T47D (cell line): Measurements from ENCODE around the gene RGL4.
"Not testable (repeated sequence)": the region's sequence is repeated elsewhere in the genome, so short reads cannot be mapped to it uniquely, and the experiment has no call there.

Source experiments
- DNase-seq, 2 experiments: peaks; one replicate each; pipeline versions ENCODE4 v3.0.0 to v3.0.0-alpha.2; 2011 to 2012; ENCODE audit warnings: low read depth in 1 of 2, low spot score in 1 of 2
- JUND ChIP-seq: IDR thresholded peaks from 2 replicates; pipeline ENCODE4 v1.6.1; 2012; ENCODE audit warnings: low read depth
- in situ Hi-C: cut with HindIII; loops from 2 replicates; pipeline ENCODE4 v1.10.0; 2016; ENCODE audit warnings: low sequenced_read_pairs, low pct_unique_long_range_greater_than_20kb

The RGL4 gene

GRCh38 chr22:23690713-23691112, at the start of gene RGL4:
TSS of gene RGL4 (plus strand) at chr22:23691013. CDS start at chr22:23692031, 1,018 bp downstream.
- no peak for TF ChIP-seq JUND
- in situ Hi-C loops, result no loop called here
- no peak for DNase-seq

- in situ Hi-C loops, DNase-seq: not testable (repeated sequence)
Observed at GRCh38 chr22:23646526-23646925, 44.3 kb upstream of the RGL4 start.

GRCh38 chr22:23649071-23649501, 41.7 kb upstream of the RGL4 start:
- in situ Hi-C loops, result no loop called here
- TF ChIP-seq JUND, result no peak
- DNase-seq, result no peak

GRCh38 chr22:23651676-23652075, 39.1 kb upstream of the RGL4 start:
- in situ Hi-C loops, result no loop called here
- no peak for DNase-seq
- TF ChIP-seq JUND, result no peak

- in situ Hi-C loops, result no loop called here
- TF ChIP-seq JUND, result no peak
- DNase-seq, result no peak
Observed at GRCh38 chr22:23652286-23652685, 38.5 kb upstream of the RGL4 start.

- no peak for DNase-seq
- no peak for TF ChIP-seq JUND
- in situ Hi-C loops, result no loop called here
Observed at GRCh38 chr22:23652711-23653110, 38.1 kb upstream of the RGL4 start.

- in situ Hi-C loops, result no loop called here
- DNase-seq, result no peak
- no peak for TF ChIP-seq JUND
Observed at GRCh38 chr22:23655891-23656475, 34.8 kb upstream of the RGL4 start.

- no peak for DNase-seq
- TF ChIP-seq JUND, result no peak
- in situ Hi-C loops, result no loop called here
Observed at GRCh38 chr22:23657727-23658126, 33.1 kb upstream of the RGL4 start.

- in situ Hi-C loops, DNase-seq: not testable (repeated sequence)
Observed at GRCh38 chr22:23660381-23660780, 30.4 kb upstream of the RGL4 start.

- no peak for DNase-seq
- in situ Hi-C loops, result no loop called here
- no peak for TF ChIP-seq JUND
Observed at GRCh38 chr22:23670378-23671295, 20.2 kb upstream of the RGL4 start.

- DNase-seq, in situ Hi-C loops: not testable (repeated sequence)
Observed at GRCh38 chr22:23671387-23671786, 19.4 kb upstream of the RGL4 start.

- in situ Hi-C loops, DNase-seq: not testable (repeated sequence)
Observed at GRCh38 chr22:23672307-23673049, 18.3 kb upstream of the RGL4 start.

- in situ Hi-C loops, result no loop called here
- no peak for TF ChIP-seq JUND
- DNase-seq, result no peak
Observed at GRCh38 chr22:23673050-23673620, 17.7 kb upstream of the RGL4 start.
